ENCODE data around the gene LRRFIP1.
"Not testable (repeated sequence)": the region's sequence is repeated elsewhere in the genome, so short reads cannot be mapped to it uniquely, and the experiment has no call there.

LRRFIP1 gene

GRCh38 chr2:237758185-237758584 lies 130.8 kb downstream of the LRRFIP1 start:
- in situ Hi-C loops (cut with MboI; ENCODE audit: low sequenced_read_pairs, unreplicated experiment): no loop called here
- TF ChIP-seq CTCF (IDR thresholded peaks at IDR 0.05; ENCODE audit: borderline replicate concordance, control extremely low read depth, extremely low read depth, insufficient read depth, missing control alignments): no peak
- DNase-seq (ENCODE audit: low spot score): no peak

DNA sequence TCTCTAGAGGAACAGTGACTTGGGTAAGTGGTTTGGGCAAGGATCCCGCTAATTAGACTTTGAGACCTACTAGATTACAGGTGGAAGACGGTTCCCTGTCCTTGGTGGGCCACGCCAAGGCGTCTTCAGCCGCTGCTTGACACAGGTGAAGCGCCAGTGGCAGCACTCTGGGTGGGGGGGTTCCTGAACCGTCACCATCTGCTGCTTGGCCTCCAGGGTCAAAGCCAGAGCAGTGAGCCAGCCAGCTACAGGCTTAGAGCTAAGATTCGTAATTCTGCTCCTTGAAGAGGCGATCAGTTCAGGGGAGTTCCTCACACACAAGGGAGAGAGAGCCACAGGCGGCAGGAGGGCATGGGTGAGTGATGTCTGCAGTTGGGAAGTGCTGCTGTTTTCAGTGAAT lies 131.8 kb downstream of the LRRFIP1 start:
- no peak for TF ChIP-seq CTCF (IDR thresholded peaks at IDR 0.05; ENCODE audit: borderline replicate concordance, control extremely low read depth, extremely low read depth, insufficient read depth, missing control alignments)
- no peak for DNase-seq (ENCODE audit: low spot score)
- in situ Hi-C loops (cut with MboI; ENCODE audit: low sequenced_read_pairs, unreplicated experiment): no loop called here

DNA sequence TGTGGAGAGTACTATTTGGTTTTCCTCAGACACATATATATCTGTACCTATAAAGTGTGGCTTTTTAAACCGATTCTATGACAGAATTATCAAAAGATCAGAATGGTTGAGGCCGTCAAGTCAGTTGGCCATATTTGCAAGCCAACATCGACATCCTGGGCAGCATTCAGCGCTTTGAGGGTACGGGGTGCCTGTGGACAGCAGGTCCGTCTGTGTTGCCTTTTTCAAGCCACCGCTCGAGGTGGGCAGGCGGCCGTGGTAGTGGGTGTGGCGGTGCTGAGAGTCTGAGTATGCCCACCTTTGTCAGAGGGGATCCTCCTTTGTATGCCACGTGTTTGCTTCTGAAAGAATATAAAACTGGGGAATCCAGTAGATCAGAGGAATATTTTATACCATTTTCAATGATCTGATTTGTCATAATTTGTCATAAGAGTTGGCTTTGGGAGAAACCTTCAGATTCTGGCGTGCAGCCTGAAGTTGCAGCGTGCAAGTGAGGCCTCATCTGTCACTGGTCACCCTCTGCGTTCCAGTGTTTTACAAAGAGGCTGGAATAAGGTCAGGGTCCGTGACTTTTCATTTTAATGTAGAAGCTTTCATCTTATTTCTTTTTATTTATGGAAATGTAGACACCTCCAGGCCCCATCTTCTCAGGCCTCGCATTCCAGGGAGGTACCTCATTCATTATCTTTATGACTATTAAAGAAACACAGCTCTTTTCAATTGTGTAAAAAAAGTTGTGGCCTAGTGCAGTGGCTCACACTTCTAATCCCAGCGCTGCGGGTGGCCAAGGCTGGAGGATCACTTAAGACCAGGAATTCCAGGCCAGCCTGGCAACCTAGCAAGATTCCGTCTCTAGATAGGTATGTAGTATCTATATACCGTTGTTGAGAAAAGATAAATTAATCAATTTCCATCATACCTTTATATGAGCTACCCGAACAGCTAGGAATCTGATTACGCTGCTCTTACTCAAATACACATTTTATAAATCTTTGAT lies 133.4 kb downstream of the LRRFIP1 start:
- no peak for DNase-seq (ENCODE audit: low spot score)
- TF ChIP-seq CTCF (IDR thresholded peaks at IDR 0.05; ENCODE audit: borderline replicate concordance, control extremely low read depth, extremely low read depth, insufficient read depth, missing control alignments): no peak
- in situ Hi-C loops (cut with MboI; ENCODE audit: low sequenced_read_pairs, unreplicated experiment): no loop called here

DNA sequence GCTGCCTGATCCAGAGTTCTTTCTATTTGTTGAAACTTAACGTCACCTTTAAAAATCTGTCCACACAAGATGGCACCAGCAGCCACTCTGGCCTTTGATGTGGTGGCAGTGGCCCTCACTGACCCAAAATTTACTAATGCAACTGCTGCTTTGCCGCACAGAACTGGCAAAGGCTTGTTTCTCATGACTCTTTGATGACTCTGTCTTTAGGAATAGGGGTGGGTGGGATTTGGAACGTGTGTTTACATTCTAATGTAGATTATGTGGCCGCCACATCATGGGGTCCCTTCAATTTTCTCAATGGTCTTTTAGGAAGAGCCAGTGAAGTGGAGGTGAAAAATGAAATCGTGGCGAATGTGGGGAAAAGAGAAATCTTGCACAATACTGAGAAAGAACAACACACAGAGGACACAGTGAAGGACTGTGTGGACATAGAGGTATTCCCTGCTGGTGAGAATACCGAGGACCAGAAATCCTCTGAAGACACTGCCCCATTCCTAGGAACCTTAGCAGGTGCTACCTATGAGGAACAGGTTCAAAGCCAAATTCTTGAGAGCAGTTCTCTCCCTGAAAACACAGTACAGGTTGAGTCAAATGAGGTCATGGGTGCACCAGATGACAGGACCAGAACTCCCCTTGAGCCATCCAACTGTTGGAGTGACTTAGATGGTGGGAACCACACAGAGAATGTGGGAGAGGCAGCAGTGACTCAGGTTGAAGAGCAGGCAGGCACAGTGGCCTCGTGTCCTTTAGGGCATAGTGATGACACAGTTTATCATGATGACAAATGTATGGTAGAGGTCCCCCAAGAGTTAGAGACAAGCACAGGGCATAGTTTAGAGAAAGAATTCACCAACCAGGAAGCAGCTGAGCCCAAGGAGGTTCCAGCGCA lies 135.2 kb downstream of the LRRFIP1 start:
- in situ Hi-C loops (cut with MboI; ENCODE audit: low sequenced_read_pairs, unreplicated experiment); DNase-seq (ENCODE audit: low spot score): not testable (repeated sequence)

- TF ChIP-seq CTCF (IDR thresholded peaks at IDR 0.05; ENCODE audit: borderline replicate concordance, control extremely low read depth, extremely low read depth, insufficient read depth, missing control alignments): no peak
- in situ Hi-C loops (cut with MboI; ENCODE audit: low sequenced_read_pairs, unreplicated experiment): no loop called here
- DNase-seq (ENCODE audit: low spot score): no peak
These were observed 136.4 kb downstream of the LRRFIP1 start for GRCh38 chr2:237763812-237764211.

GRCh38 chr2:237765122-237765521 lies 137.7 kb downstream of the LRRFIP1 start:
- in situ Hi-C loops (cut with MboI; ENCODE audit: low sequenced_read_pairs, unreplicated experiment); DNase-seq (ENCODE audit: low spot score): not testable (repeated sequence)

DNA sequence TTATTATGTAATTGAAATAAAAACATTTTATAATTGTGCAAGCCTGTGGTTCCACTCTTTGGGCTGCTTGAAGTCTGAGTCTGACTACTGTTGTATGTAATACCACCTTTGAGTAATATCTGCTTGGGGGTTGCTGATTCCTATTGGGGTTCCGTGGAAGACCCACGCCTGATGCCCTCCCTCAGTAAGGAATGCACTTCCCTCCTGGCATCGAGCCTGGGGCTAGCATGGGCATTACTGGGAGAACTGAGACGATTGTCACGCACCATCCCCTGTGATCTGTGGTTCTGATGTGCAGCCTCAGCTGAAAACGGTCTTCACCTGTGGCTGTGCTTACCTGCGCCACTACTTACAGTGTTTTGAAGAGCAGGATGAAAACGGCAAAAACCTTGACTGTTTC lies 138.5 kb downstream of the LRRFIP1 start:
- in situ Hi-C loops (cut with MboI; ENCODE audit: low sequenced_read_pairs, unreplicated experiment): no loop called here
- no peak for DNase-seq (ENCODE audit: low spot score)
- TF ChIP-seq CTCF (IDR thresholded peaks at IDR 0.05; ENCODE audit: borderline replicate concordance, control extremely low read depth, extremely low read depth, insufficient read depth, missing control alignments): no peak
